HG03025 (cell line): ENCODE data around the gene HBA2.
"Not testable (repeated sequence)": the region's sequence is repeated elsewhere in the genome, so short reads cannot be mapped to it uniquely, and the experiment has no call there.

Experiments
- ATAC-seq: cut with Tn5 transposase; IDR thresholded peaks from one replicate; pipeline ENCODE4 v1.9.1; 2021; ENCODE audit warnings: mild to moderate bottlenecking, moderate library complexity; ENCODE audit not compliant: unreplicated experiment, low FRiP score

Gene HBA2

DNA sequence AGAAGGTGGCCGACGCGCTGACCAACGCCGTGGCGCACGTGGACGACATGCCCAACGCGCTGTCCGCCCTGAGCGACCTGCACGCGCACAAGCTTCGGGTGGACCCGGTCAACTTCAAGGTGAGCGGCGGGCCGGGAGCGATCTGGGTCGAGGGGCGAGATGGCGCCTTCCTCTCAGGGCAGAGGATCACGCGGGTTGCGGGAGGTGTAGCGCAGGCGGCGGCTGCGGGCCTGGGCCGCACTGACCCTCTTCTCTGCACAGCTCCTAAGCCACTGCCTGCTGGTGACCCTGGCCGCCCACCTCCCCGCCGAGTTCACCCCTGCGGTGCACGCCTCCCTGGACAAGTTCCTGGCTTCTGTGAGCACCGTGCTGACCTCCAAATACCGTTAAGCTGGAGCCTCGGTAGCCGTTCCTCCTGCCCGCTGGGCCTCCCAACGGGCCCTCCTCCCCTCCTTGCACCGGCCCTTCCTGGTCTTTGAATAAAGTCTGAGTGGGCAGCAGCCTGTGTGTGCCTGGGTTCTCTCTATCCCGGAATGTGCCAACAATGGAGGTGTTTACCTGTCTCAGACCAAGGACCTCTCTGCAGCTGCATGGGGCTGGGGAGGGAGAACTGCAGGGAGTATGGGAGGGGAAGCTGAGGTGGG, 657 bp downstream of the HBA2 start:
- not testable (repeated sequence) for ATAC-seq

DNA sequence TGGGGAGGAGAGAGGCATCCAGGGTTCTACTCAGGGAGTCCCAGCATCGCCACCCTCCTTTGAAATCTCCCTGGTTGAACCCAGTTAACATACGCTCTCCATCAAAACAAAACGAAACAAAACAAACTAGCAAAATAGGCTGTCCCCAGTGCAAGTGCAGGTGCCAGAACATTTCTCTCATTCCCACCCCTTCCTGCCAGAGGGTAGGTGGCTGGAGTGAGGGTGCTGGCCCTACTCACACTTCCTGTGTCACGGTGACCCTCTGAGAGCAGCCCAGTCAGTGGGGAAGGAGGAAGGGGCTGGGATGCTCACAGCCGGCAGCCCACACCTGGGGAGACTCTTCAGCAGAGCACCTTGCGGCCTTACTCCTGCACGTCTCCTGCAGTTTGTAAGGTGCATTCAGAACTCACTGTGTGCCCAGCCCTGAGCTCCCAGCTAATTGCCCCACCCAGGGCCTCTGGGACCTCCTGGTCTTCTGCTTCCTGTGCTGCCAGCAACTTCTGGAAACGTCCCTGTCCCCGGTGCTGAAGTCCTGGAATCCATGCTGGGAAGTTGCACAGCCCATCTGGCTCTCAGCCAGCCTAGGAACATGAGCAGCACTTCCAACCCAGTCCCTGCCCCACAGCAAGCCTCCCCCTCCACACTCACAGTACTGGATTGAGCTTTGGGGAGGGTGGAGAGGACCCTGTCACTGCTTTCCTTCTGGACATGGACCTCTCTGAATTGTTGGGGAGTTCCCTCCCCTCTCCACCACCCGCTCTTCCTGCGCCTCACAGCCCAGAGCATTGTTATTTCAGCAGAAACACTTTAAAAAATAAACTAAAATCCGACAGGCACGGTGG, 1.5 kb downstream of the HBA2 start:
- ATAC-seq, result not testable (repeated sequence)

GRCh38 chr16:175011-175949, 2.6 kb downstream of the HBA2 start:
- ATAC-seq, result no peak

GRCh38 chr16:176006-176405, 3.3 kb downstream of the HBA2 start:
- ATAC-seq, result not testable (repeated sequence)

DNA sequence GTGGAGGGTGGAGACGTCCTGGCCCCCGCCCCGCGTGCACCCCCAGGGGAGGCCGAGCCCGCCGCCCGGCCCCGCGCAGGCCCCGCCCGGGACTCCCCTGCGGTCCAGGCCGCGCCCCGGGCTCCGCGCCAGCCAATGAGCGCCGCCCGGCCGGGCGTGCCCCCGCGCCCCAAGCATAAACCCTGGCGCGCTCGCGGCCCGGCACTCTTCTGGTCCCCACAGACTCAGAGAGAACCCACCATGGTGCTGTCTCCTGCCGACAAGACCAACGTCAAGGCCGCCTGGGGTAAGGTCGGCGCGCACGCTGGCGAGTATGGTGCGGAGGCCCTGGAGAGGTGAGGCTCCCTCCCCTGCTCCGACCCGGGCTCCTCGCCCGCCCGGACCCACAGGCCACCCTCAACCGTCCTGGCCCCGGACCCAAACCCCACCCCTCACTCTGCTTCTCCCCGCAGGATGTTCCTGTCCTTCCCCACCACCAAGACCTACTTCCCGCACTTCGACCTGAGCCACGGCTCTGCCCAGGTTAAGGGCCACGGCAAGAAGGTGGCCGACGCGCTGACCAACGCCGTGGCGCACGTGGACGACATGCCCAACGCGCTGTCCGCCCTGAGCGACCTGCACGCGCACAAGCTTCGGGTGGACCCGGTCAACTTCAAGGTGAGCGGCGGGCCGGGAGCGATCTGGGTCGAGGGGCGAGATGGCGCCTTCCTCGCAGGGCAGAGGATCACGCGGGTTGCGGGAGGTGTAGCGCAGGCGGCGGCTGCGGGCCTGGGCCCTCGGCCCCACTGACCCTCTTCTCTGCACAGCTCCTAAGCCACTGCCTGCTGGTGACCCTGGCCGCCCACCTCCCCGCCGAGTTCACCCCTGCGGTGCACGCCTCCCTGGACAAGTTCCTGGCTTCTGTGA, 4.1 kb downstream of the HBA2 start, which contains the start of gene HBA1:
Gene HBA1 (plus strand): TSS at position 204 of the 906 bp plus-strand sequence. CDS start 37 bp downstream, at position 241.
- not testable (repeated sequence) for ATAC-seq

DNA sequence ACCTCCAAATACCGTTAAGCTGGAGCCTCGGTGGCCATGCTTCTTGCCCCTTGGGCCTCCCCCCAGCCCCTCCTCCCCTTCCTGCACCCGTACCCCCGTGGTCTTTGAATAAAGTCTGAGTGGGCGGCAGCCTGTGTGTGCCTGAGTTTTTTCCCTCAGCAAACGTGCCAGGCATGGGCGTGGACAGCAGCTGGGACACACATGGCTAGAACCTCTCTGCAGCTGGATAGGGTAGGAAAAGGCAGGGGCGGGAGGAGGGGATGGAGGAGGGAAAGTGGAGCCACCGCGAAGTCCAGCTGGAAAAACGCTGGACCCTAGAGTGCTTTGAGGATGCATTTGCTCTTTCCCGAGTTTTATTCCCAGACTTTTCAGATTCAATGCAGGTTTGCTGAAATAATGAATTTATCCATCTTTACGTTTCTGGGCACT, 4.7 kb downstream of the HBA2 start:
- no peak for ATAC-seq

- ATAC-seq, result no peak
These were observed 5.4 kb downstream of the HBA2 start for GRCh38 chr16:177981-178667.

GRCh38 chr16:178668-179015, 6.0 kb downstream of the HBA2 start:
- ATAC-seq, result no peak

DNA sequence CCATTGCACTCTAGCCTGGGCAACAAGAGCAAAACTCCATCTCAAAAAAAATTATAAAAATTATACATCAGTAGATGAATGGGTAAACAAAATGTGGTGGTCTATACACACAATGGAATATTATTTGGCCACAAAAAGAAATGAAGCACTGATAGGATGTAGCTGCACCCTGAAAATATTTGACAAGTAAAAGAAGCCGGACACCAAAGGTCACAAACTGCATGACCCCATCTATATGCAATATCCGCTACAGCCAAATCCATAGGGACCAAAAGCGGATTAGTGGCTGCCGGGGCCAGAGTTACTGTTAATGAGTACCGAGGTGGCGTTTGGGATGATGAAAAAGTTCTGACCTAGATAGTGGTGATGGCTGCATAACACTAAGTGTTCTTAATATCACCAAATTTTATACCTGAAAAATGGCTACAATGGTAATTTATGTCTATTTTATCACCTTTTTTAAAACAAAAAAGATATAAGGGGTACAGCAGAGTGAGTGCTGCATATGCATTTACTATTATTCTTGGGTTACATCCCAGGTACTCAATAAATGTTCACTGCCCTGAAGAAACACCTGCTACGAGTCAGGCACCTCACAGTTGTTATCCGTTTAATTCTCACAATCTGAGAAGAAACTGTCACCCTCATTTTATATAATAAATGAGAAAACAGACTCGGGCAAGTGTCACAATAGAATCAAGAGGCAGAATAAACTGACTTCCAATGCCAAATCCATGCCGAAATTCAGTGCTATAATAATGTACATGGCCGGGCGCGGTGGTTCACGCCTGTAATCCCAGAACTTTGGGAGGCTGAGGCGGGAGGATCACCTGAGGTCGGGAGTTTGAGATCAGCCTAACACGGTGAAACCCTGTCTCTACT, 6.8 kb downstream of the HBA2 start:
- ATAC-seq, result no peak

DNA sequence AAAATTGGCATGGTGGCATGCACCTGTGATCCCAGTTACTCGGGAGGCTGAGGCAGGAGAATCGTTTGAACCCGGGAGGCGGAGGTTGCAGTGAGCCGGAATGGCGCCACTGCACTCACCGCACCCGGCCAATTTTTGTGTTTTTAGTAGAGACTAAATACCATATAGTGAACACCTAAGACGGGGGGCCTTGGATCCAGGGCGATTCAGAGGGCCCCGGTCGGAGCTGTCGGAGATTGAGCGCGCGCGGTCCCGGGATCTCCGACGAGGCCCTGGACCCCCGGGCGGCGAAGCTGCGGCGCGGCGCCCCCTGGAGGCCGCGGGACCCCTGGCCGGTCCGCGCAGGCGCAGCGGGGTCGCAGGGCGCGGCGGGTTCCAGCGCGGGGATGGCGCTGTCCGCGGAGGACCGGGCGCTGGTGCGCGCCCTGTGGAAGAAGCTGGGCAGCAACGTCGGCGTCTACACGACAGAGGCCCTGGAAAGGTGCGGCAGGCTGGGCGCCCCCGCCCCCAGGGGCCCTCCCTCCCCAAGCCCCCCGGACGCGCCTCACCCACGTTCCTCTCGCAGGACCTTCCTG, 7.5 kb downstream of the HBA2 start, which contains the start of gene HBQ1:
Gene HBQ1 (plus strand): TSS at position 359 of the 575 bp plus-strand sequence. CDS start 28 bp downstream, at position 387.
- no peak for ATAC-seq

GRCh38 chr16:180681-181564, 8.2 kb downstream of the HBA2 start:
- ATAC-seq, result no peak

- ATAC-seq, result no peak
These were observed 8.9 kb downstream of the HBA2 start for GRCh38 chr16:181565-182021.

GRCh38 chr16:183005-183404, 10.3 kb downstream of the HBA2 start:
- ATAC-seq, result no peak

GRCh38 chr16:185213-185612, 12.5 kb downstream of the HBA2 start:
- ATAC-seq, result no peak

DNA sequence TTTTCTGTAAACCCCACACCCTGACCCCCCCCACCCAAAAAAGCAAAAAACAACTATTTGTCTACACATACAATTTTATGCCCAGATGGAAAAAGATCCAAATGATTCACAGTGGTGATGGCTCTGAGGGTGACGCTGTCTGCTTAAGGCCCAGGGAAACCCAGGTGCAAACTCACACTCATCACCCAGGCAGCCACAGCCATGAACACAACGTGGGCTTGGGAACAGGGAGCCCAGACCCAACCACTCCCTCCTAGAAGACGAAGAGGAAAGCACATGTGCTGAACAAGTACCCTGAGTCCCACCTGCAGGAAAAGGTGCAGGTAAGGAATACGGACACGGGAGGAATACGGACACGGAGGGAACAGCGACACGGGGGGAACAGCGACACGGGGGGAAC, 13.0 kb downstream of the HBA2 start:
- no peak for ATAC-seq

DNA sequence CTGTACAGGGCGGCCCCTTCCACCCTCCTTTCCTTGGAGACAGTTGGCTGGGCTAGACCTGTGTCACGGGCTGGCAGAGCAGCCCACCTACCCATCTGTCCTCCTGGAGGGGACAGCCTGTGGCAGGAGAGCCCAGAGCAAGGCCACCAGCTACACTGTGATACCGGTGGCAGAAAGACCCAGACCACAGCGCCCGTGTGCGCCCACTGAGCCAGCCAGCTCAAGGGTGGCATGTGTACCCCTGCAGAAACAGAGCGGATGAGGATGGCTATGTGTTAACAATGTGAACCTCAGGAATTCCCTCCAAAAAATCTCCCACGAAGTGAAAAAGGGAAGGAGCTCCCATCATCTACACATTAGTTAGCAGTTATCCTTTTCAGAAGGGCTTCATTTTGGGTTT, 14.7 kb downstream of the HBA2 start:
- no peak for ATAC-seq

DNA sequence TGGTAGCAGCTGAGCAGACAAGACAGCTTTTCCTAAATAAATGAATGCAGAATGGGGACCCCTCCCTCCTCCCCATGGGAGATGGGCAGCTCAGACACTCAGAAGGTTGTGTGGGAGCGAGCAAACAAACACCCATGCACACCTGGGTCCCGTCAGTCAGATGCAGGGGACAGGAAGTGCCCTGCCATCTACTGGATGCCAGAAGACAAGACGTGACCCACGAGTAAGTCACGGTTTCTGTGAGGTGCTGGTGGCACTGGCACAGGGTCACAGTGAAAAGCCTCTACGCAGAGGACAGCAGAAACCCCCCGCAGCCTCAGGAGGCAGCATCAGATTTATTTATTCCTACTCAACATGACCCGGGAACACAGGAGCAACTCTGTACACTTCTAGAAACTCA, 16.0 kb downstream of the HBA2 start:
- ATAC-seq, result no peak
